Measurements from ENCODE around the gene C1QA.

Gene C1QA

GRCh38 chr1:22636353-22636752 lies at the start of gene C1QA:
C1QA (plus strand) TSS chr1:22636628; CDS start chr1:22637617, 989 bp downstream.
- Histone ChIP-seq H3K27me3 (ENCODE audit: control insufficient read depth in 5 of 5, insufficient read depth in 4 of 5, low read length in 5 of 5) (peaks cover 3 to 20% (median 10%) of the 10 kb centered on the region in 5 donors), H3K9me3 (ENCODE audit: control insufficient read depth in 5 of 5, low read length in 5 of 5) (no peaks in the 10 kb centered on the region), H3K4me3 (ENCODE audit: low read depth in 1 of 5, low read length in 5 of 5) (peak within 1 kb of the TSS; percentile 38 to 65 (median 61)), H3K27ac (ENCODE audit: low read depth, low read length) (no peak within 1 kb of the TSS), H3K4me1 (ENCODE audit: control insufficient read depth in 5 of 5, insufficient read depth in 5 of 5, low read length in 5 of 5) (peaks cover 0 to 21% (median 10%) of the 10 kb centered on the region in 5 donors), H3K9ac (ENCODE audit: low read length in 5 of 5) (peak within 1 kb of the TSS in 2 of 5 donors; percentile 27 to 46), H3K36me3 (ENCODE audit: control insufficient read depth in 5 of 5, insufficient read depth in 5 of 5, low read length in 5 of 5) (peaks cover 0 to 2% (median 0%) of the 10 kb centered on the region in 5 donors)

GRCh38 chr1:22587247-22587646 lies 49.2 kb upstream of the C1QA start:
- H3K9ac ChIP-seq (ENCODE audit: low read length in 5 of 5), result no peak overlapping the region
- H3K4me1 ChIP-seq (ENCODE audit: control insufficient read depth in 5 of 5, insufficient read depth in 5 of 5, low read length in 5 of 5), result peaks cover 0 to 6% (median 3%) of the 10 kb centered on the region in 5 donors
- H3K36me3 ChIP-seq (ENCODE audit: control insufficient read depth in 5 of 5, insufficient read depth in 5 of 5, low read length in 5 of 5), result no peaks in the 10 kb centered on the region
- no peaks in the 10 kb centered on the region for H3K9me3 ChIP-seq (ENCODE audit: control insufficient read depth in 5 of 5, low read length in 5 of 5)
- no peak overlapping the region for H3K4me3 ChIP-seq (ENCODE audit: low read depth in 1 of 5, low read length in 5 of 5)
- peaks cover 13 to 30% (median 21%) of the 10 kb centered on the region in 5 donors for H3K27me3 ChIP-seq (ENCODE audit: control insufficient read depth in 5 of 5, insufficient read depth in 4 of 5, low read length in 5 of 5)
- H3K27ac ChIP-seq (ENCODE audit: low read depth, low read length), result no peak overlapping the region

DNA sequence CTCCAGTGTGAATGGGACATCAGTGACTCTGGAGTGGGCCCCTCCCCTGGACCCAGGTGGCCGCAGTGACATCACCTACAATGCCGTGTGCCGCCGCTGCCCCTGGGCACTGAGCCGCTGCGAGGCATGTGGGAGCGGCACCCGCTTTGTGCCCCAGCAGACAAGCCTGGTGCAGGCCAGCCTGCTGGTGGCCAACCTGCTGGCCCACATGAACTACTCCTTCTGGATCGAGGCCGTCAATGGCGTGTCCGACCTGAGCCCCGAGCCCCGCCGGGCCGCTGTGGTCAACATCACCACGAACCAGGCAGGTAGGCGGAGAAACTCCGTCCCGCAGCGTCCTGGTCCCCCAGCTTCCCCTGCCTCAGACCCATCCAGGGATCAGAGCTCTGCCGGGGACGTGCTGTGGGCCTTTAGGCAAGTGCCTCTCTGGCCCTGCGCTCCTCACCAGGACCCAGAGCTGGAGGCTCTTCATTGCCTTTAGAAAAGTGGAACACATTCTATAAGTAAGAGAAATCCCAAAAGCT lies 47.5 kb upstream of the C1QA start:
- Histone ChIP-seq H3K27me3 (ENCODE audit: control insufficient read depth in 5 of 5, insufficient read depth in 4 of 5, low read length in 5 of 5) (peaks cover 22 to 43% (median 33%) of the 10 kb centered on the region in 5 donors), H3K9ac (ENCODE audit: low read length in 5 of 5) (no peak overlapping the region), H3K4me1 (ENCODE audit: control insufficient read depth in 5 of 5, insufficient read depth in 5 of 5, low read length in 5 of 5) (peaks cover 0 to 6% (median 3%) of the 10 kb centered on the region in 5 donors), H3K4me3 (ENCODE audit: low read depth in 1 of 5, low read length in 5 of 5) (no peak overlapping the region), H3K27ac (ENCODE audit: low read depth, low read length) (no peak overlapping the region), H3K36me3 (ENCODE audit: control insufficient read depth in 5 of 5, insufficient read depth in 5 of 5, low read length in 5 of 5) (no peaks in the 10 kb centered on the region), H3K9me3 (ENCODE audit: control insufficient read depth in 5 of 5, low read length in 5 of 5) (no peaks in the 10 kb centered on the region)

- H3K27me3 ChIP-seq (ENCODE audit: control insufficient read depth in 5 of 5, insufficient read depth in 4 of 5, low read length in 5 of 5), result peaks cover 31 to 52% (median 37%) of the 10 kb centered on the region in 5 donors
Observed at GRCh38 chr1:22591576-22591975, 44.9 kb upstream of the C1QA start.

DNA sequence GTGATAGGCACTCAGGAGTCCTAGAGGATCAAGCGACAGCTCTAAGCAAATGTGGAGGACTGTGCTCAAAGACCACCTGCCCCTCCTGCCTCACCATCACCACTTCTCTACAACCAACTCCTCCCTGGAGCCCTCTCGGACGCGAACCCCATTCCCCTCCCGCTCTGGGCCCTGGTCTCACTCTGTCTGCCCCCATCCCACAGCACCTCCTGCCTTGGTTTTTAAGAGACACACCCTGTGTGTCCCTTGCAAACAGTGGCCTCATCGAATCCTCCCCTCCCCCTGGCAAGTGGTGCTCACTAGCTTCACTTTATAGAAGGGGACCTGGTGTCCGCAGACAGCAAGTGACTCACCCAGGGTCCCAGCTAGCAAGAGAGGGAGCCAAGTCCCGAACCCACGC lies 44.4 kb upstream of the C1QA start:
- Histone ChIP-seq H3K9me3 (ENCODE audit: control insufficient read depth in 5 of 5, low read length in 5 of 5) (no peaks in the 10 kb centered on the region), H3K27ac (ENCODE audit: low read depth, low read length) (no peak overlapping the region)

More at GRCh38 chr1:22591576-22591975, 44.9 kb upstream of the C1QA start:
- Histone ChIP-seq H3K4me3 (ENCODE audit: low read depth in 1 of 5, low read length in 5 of 5) (no peak overlapping the region), H3K27ac (ENCODE audit: low read depth, low read length) (no peak overlapping the region), H3K9ac (ENCODE audit: low read length in 5 of 5) (no peak overlapping the region), H3K9me3 (ENCODE audit: control insufficient read depth in 5 of 5, low read length in 5 of 5) (no peaks in the 10 kb centered on the region), H3K36me3 (ENCODE audit: control insufficient read depth in 5 of 5, insufficient read depth in 5 of 5, low read length in 5 of 5) (no peaks in the 10 kb centered on the region), H3K4me1 (ENCODE audit: control insufficient read depth in 5 of 5, insufficient read depth in 5 of 5, low read length in 5 of 5) (no peaks in the 10 kb centered on the region)

DNA sequence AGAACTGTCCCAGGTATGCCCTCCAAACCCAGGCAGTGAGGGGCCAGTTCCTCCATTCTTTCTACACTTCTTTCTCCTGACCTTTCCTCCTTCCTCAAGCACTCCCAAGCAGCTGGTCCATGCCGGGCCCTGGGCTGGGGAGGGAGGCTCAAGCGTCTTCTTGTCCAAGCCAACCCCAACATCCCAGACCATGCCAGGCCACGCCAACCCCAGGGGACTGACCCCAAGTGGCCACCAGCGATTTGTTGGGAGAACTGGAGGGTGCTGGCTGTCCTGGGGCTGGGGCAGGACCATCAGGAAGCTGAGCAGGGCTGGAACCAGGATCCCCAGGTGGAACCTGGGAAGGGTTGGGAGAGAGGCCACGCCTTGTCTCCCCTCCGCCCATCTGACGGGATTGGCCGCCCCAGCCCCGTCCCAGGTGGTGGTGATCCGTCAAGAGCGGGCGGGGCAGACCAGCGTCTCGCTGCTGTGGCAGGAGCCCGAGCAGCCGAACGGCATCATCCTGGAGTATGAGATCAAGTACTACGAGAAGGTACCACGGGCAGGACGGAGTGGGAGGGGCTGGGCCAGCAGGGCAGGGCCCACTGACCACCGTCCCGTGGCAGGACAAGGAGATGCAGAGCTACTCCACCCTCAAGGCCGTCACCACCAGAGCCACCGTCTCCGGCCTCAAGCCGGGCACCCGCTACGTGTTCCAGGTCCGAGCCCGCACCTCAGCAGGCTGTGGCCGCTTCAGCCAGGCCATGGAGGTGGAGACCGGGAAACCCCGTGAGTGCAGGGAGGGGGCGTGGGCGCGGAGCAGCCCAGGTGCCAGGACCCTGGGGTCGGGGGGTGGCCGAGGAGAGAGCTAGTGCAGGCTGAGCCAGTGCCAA lies 43.3 kb upstream of the C1QA start:
- Histone ChIP-seq H3K4me3 (ENCODE audit: low read depth in 1 of 5, low read length in 5 of 5) (no peak overlapping the region), H3K36me3 (ENCODE audit: control insufficient read depth in 5 of 5, insufficient read depth in 5 of 5, low read length in 5 of 5) (no peaks in the 10 kb centered on the region), H3K27me3 (ENCODE audit: control insufficient read depth in 5 of 5, insufficient read depth in 4 of 5, low read length in 5 of 5) (peaks cover 29 to 55% (median 44%) of the 10 kb centered on the region in 5 donors), H3K9ac (ENCODE audit: low read length in 5 of 5) (no peak overlapping the region), H3K27ac (ENCODE audit: low read depth, low read length) (no peak overlapping the region), H3K9me3 (ENCODE audit: control insufficient read depth in 5 of 5, low read length in 5 of 5) (no peaks in the 10 kb centered on the region), H3K4me1 (ENCODE audit: control insufficient read depth in 5 of 5, insufficient read depth in 5 of 5, low read length in 5 of 5) (no peaks in the 10 kb centered on the region)

More for the DNA sequence above, 44.4 kb upstream of the C1QA start:
- Histone ChIP-seq H3K36me3 (ENCODE audit: control insufficient read depth in 5 of 5, insufficient read depth in 5 of 5, low read length in 5 of 5) (no peaks in the 10 kb centered on the region), H3K4me1 (ENCODE audit: control insufficient read depth in 5 of 5, insufficient read depth in 5 of 5, low read length in 5 of 5) (no peaks in the 10 kb centered on the region), H3K9ac (ENCODE audit: low read length in 5 of 5) (no peak overlapping the region), H3K4me3 (ENCODE audit: low read depth in 1 of 5, low read length in 5 of 5) (no peak overlapping the region), H3K27me3 (ENCODE audit: control insufficient read depth in 5 of 5, insufficient read depth in 4 of 5, low read length in 5 of 5) (peaks cover 31 to 52% (median 37%) of the 10 kb centered on the region in 5 donors)

DNA sequence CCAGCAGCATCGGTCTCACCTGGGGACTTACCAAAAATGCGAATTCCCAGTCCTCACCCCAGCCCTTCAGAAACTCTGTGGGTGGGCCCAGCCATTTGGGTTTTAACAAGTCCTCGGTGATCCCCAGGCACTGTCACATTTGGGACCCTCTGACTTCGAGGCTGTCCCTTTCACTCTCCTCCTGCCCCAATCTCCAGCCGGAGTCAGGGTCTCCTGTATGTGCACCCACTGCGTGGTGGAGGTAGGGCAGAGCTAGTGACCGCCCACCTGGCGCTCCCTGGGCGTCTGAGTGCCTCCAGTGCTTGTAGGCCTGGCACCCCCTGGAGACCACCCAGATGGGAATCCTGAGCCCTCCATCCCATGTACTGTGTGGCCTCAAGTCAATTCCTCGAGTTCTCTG lies 42.0 kb upstream of the C1QA start:
- no peaks in the 10 kb centered on the region for H3K4me1 ChIP-seq (ENCODE audit: control insufficient read depth in 5 of 5, insufficient read depth in 5 of 5, low read length in 5 of 5)
- no peak overlapping the region for H3K4me3 ChIP-seq (ENCODE audit: low read depth in 1 of 5, low read length in 5 of 5)
- no peak overlapping the region for H3K9ac ChIP-seq (ENCODE audit: low read length in 5 of 5)
- peaks cover 38 to 54% (median 40%) of the 10 kb centered on the region in 5 donors for H3K27me3 ChIP-seq (ENCODE audit: control insufficient read depth in 5 of 5, insufficient read depth in 4 of 5, low read length in 5 of 5)
- H3K27ac ChIP-seq (ENCODE audit: low read depth, low read length), result no peak overlapping the region
- no peaks in the 10 kb centered on the region for H3K9me3 ChIP-seq (ENCODE audit: control insufficient read depth in 5 of 5, low read length in 5 of 5)
- H3K36me3 ChIP-seq (ENCODE audit: control insufficient read depth in 5 of 5, insufficient read depth in 5 of 5, low read length in 5 of 5), result no peaks in the 10 kb centered on the region

- Histone ChIP-seq H3K36me3 (ENCODE audit: control insufficient read depth in 5 of 5, insufficient read depth in 5 of 5, low read length in 5 of 5) (no peaks in the 10 kb centered on the region), H3K4me3 (ENCODE audit: low read depth in 1 of 5, low read length in 5 of 5) (no peak overlapping the region), H3K27ac (ENCODE audit: low read depth, low read length) (no peak overlapping the region), H3K27me3 (ENCODE audit: control insufficient read depth in 5 of 5, insufficient read depth in 4 of 5, low read length in 5 of 5) (peaks cover 38 to 49% (median 40%) of the 10 kb centered on the region in 5 donors), H3K9me3 (ENCODE audit: control insufficient read depth in 5 of 5, low read length in 5 of 5) (no peaks in the 10 kb centered on the region), H3K9ac (ENCODE audit: low read length in 5 of 5) (no peak overlapping the region), H3K4me1 (ENCODE audit: control insufficient read depth in 5 of 5, insufficient read depth in 5 of 5, low read length in 5 of 5) (no peaks in the 10 kb centered on the region)
Observed at GRCh38 chr1:22595108-22595507, 41.3 kb upstream of the C1QA start.

- H3K4me3 ChIP-seq (ENCODE audit: low read depth in 1 of 5, low read length in 5 of 5), result no peak overlapping the region
- H3K9me3 ChIP-seq (ENCODE audit: control insufficient read depth in 5 of 5, low read length in 5 of 5), result no peaks in the 10 kb centered on the region
- H3K4me1 ChIP-seq (ENCODE audit: control insufficient read depth in 5 of 5, insufficient read depth in 5 of 5, low read length in 5 of 5), result peaks cover 0 to 2% (median 0%) of the 10 kb centered on the region in 5 donors
- peaks cover 37 to 49% (median 44%) of the 10 kb centered on the region in 5 donors for H3K27me3 ChIP-seq (ENCODE audit: control insufficient read depth in 5 of 5, insufficient read depth in 4 of 5, low read length in 5 of 5)
- no peak overlapping the region for H3K27ac ChIP-seq (ENCODE audit: low read depth, low read length)
- no peak overlapping the region for H3K9ac ChIP-seq (ENCODE audit: low read length in 5 of 5)
- no peaks in the 10 kb centered on the region for H3K36me3 ChIP-seq (ENCODE audit: control insufficient read depth in 5 of 5, insufficient read depth in 5 of 5, low read length in 5 of 5)
Observed at GRCh38 chr1:22597301-22597965, 39.0 kb upstream of the C1QA start.

- no peak overlapping the region for H3K9ac ChIP-seq (ENCODE audit: low read length in 5 of 5)
- H3K36me3 ChIP-seq (ENCODE audit: control insufficient read depth in 5 of 5, insufficient read depth in 5 of 5, low read length in 5 of 5), result no peaks in the 10 kb centered on the region
- H3K27me3 ChIP-seq (ENCODE audit: control insufficient read depth in 5 of 5, insufficient read depth in 4 of 5, low read length in 5 of 5), result peaks cover 40 to 51% (median 41%) of the 10 kb centered on the region in 5 donors
- peaks cover 0 to 2% (median 0%) of the 10 kb centered on the region in 5 donors for H3K4me1 ChIP-seq (ENCODE audit: control insufficient read depth in 5 of 5, insufficient read depth in 5 of 5, low read length in 5 of 5)
- no peak overlapping the region for H3K4me3 ChIP-seq (ENCODE audit: low read depth in 1 of 5, low read length in 5 of 5)
- no peak overlapping the region for H3K27ac ChIP-seq (ENCODE audit: low read depth, low read length)
- no peaks in the 10 kb centered on the region for H3K9me3 ChIP-seq (ENCODE audit: control insufficient read depth in 5 of 5, low read length in 5 of 5)
Observed at GRCh38 chr1:22597996-22598395, 38.4 kb upstream of the C1QA start.

Measured in subcutaneous abdominal adipose tissue (tissue), 5 donors.